ENCODE measurements around the gene ESRRA.

- TF ChIP-seq CTCF (IDR thresholded peaks at IDR 0.05) (no peak), POLR2A (IDR thresholded peaks at IDR 0.05) (no peak), EP300 (IDR thresholded peaks at IDR 0.05) (no peak)
Measured at GRCh38 chr11:64299847-64300648, 5.3 kb upstream of the ESRRA start, which contains the start of gene CATSPERZ.

Data from suprapubic skin (tissue), 3 donors.